Memory B cell (primary cell): Measurements from ENCODE around the gene ANGPTL2.
"Not testable (repeated sequence)": the region's sequence is repeated elsewhere in the genome, so short reads cannot be mapped to it uniquely, and the experiment has no call there.

Experiments used
- ATAC-seq: fragments of 150-1000 bp; cut with Tn5 transposase; 2 replicates; pipeline ENCODE4 v1.10.0; 2021; ENCODE audit warnings: low read depth, mild to moderate bottlenecking, moderate library complexity
- DNase-seq, 2 donors: peaks; one replicate each; pipeline ENCODE4 v3.0.0; 2022; ENCODE audit warnings: low spot score in 2 of 2
- H3K27ac Mint-ChIP-seq: one replicate; pipeline ENCODE4 v1.8.0; 2022; ENCODE audit warnings: mild to moderate bottlenecking, moderate library complexity, mixed read lengths
- H3K27me3 Mint-ChIP-seq: one replicate; pipeline ENCODE4 v1.8.0; 2022; ENCODE audit warnings: mixed read lengths
- H3K36me3 Mint-ChIP-seq: one replicate; pipeline ENCODE4 v1.8.0; 2022; ENCODE audit warnings: mild to moderate bottlenecking, mixed read lengths
- H3K4me1 Mint-ChIP-seq: one replicate; pipeline ENCODE4 v1.8.0; 2022; ENCODE audit warnings: mixed read lengths
- H3K4me3 Mint-ChIP-seq: one replicate; pipeline ENCODE4 v1.8.0; 2022; ENCODE audit warnings: mild to moderate bottlenecking, moderate library complexity, mixed read lengths
- H3K9me3 Mint-ChIP-seq: one replicate; pipeline ENCODE4 v1.8.0; 2022; ENCODE audit warnings: mixed read lengths

The ANGPTL2 gene

GRCh38 chr9:127147251-127147650, 24.8 kb upstream of the ANGPTL2 start:
- H3K9me3 Mint-ChIP-seq, result peaks cover 2% of the 10 kb centered on the region
- DNase-seq, result no peak
- H3K27ac Mint-ChIP-seq, result no peak overlapping the region
- peaks cover 4% of the 10 kb centered on the region for H3K36me3 Mint-ChIP-seq
- H3K27me3 Mint-ChIP-seq, result no peaks in the 10 kb centered on the region
- no peak for ATAC-seq
- no peaks in the 10 kb centered on the region for H3K4me1 Mint-ChIP-seq
- no peak overlapping the region for H3K4me3 Mint-ChIP-seq

- H3K27ac Mint-ChIP-seq, H3K27me3 Mint-ChIP-seq, H3K9me3 Mint-ChIP-seq, DNase-seq, H3K4me1 Mint-ChIP-seq, ATAC-seq, H3K4me3 Mint-ChIP-seq, H3K36me3 Mint-ChIP-seq: not testable (repeated sequence)
Measured at GRCh38 chr9:127146841-127147240, 24.4 kb upstream of the ANGPTL2 start.

GRCh38 chr9:127144670-127145445, 22.4 kb upstream of the ANGPTL2 start:
- H3K9me3 Mint-ChIP-seq, result peaks cover 2% of the 10 kb centered on the region
- DNase-seq (no peak), ATAC-seq (no peak)
- H3K27me3 Mint-ChIP-seq, result no peaks in the 10 kb centered on the region
- H3K4me3 Mint-ChIP-seq, result no peak overlapping the region
- H3K27ac Mint-ChIP-seq, result no peak overlapping the region
- H3K36me3 Mint-ChIP-seq, result peaks cover 3% of the 10 kb centered on the region
- no peaks in the 10 kb centered on the region for H3K4me1 Mint-ChIP-seq

GRCh38 chr9:127143920-127144465, 21.6 kb upstream of the ANGPTL2 start:
- Mint-ChIP-seq H3K36me3 (peaks cover 3% of the 10 kb centered on the region), H3K4me3 (no peak overlapping the region), H3K9me3 (peaks cover 2% of the 10 kb centered on the region), H3K27me3 (no peaks in the 10 kb centered on the region), H3K27ac (no peak overlapping the region), H3K4me1 (no peaks in the 10 kb centered on the region)
- DNase-seq (no peak), ATAC-seq (no peak)

GRCh38 chr9:127142931-127143464, 20.6 kb upstream of the ANGPTL2 start:
- no peak overlapping the region for H3K4me3 Mint-ChIP-seq
- peaks cover 3% of the 10 kb centered on the region for H3K36me3 Mint-ChIP-seq
- no peaks in the 10 kb centered on the region for H3K27me3 Mint-ChIP-seq
- H3K4me1 Mint-ChIP-seq, result no peaks in the 10 kb centered on the region
- H3K27ac Mint-ChIP-seq, result no peak overlapping the region
- no peak for ATAC-seq
- no peak for DNase-seq
- H3K9me3 Mint-ChIP-seq, result peaks cover 2% of the 10 kb centered on the region

GRCh38 chr9:127142291-127142690, 19.9 kb upstream of the ANGPTL2 start:
- H3K4me3 Mint-ChIP-seq, result no peak overlapping the region
- peaks cover 2% of the 10 kb centered on the region for H3K9me3 Mint-ChIP-seq
- ATAC-seq (no peak), DNase-seq (no peak)
- no peaks in the 10 kb centered on the region for H3K27me3 Mint-ChIP-seq
- H3K27ac Mint-ChIP-seq, result no peak overlapping the region
- H3K36me3 Mint-ChIP-seq, result peaks cover 3% of the 10 kb centered on the region
- H3K4me1 Mint-ChIP-seq, result no peaks in the 10 kb centered on the region

- Mint-ChIP-seq H3K36me3 (peaks cover under 1% of the 10 kb centered on the region), H3K27ac (no peak overlapping the region), H3K27me3 (no peaks in the 10 kb centered on the region), H3K4me1 (no peaks in the 10 kb centered on the region), H3K4me3 (no peak overlapping the region), H3K9me3 (no peaks in the 10 kb centered on the region)
- ATAC-seq, result no peak
- peak in 1 of 2 donors; percentile 7 for DNase-seq
Measured at GRCh38 chr9:127140842-127141675, 18.6 kb upstream of the ANGPTL2 start.

GRCh38 chr9:127140181-127140580, 17.7 kb upstream of the ANGPTL2 start:
- Mint-ChIP-seq H3K9me3 (no peaks in the 10 kb centered on the region), H3K4me1 (no peaks in the 10 kb centered on the region), H3K4me3 (no peak overlapping the region), H3K36me3 (peaks cover 2% of the 10 kb centered on the region), H3K27ac (no peak overlapping the region), H3K27me3 (no peaks in the 10 kb centered on the region)
- no peak for DNase-seq
- no peak for ATAC-seq

GRCh38 chr9:127139775-127140174, 17.3 kb upstream of the ANGPTL2 start:
- Mint-ChIP-seq H3K4me1 (no peaks in the 10 kb centered on the region), H3K36me3 (peaks cover 2% of the 10 kb centered on the region), H3K9me3 (no peaks in the 10 kb centered on the region), H3K27ac (no peak overlapping the region), H3K27me3 (no peaks in the 10 kb centered on the region), H3K4me3 (no peak overlapping the region)
- DNase-seq (no peak), ATAC-seq (no peak)

GRCh38 chr9:127139071-127139731, 16.8 kb upstream of the ANGPTL2 start:
- H3K4me3 Mint-ChIP-seq, result no peak overlapping the region

GRCh38 chr9:127138444-127138843, 16.0 kb upstream of the ANGPTL2 start:
- no peak overlapping the region for H3K4me3 Mint-ChIP-seq
- DNase-seq, result no peak
- peaks cover 6% of the 10 kb centered on the region for H3K36me3 Mint-ChIP-seq

More at GRCh38 chr9:127139071-127139731, 16.8 kb upstream of the ANGPTL2 start:
- Mint-ChIP-seq H3K4me1 (no peaks in the 10 kb centered on the region), H3K9me3 (no peaks in the 10 kb centered on the region), H3K36me3 (peaks cover 4% of the 10 kb centered on the region), H3K27ac (no peak overlapping the region), H3K27me3 (no peaks in the 10 kb centered on the region)
- DNase-seq (no peak), ATAC-seq (no peak)

GRCh38 chr9:127137640-127138360, 15.4 kb upstream of the ANGPTL2 start:
- H3K36me3 Mint-ChIP-seq, result peaks cover 8% of the 10 kb centered on the region
- no peak overlapping the region for H3K27ac Mint-ChIP-seq
- DNase-seq, result no peak
- no peaks in the 10 kb centered on the region for H3K27me3 Mint-ChIP-seq
- peaks cover 2% of the 10 kb centered on the region for H3K4me1 Mint-ChIP-seq
- no peak overlapping the region for H3K4me3 Mint-ChIP-seq
- H3K9me3 Mint-ChIP-seq, result no peaks in the 10 kb centered on the region
- ATAC-seq, result no peak

More at GRCh38 chr9:127138444-127138843, 16.0 kb upstream of the ANGPTL2 start:
- Mint-ChIP-seq H3K9me3 (no peaks in the 10 kb centered on the region), H3K27ac (no peak overlapping the region), H3K4me1 (no peaks in the 10 kb centered on the region), H3K27me3 (no peaks in the 10 kb centered on the region)
- ATAC-seq, result no peak
